Activated CD8-positive, alpha-beta T cell treated with anti-CD3 and anti-CD28 coated beads for 36 hours (primary cell): ENCODE results near the gene TAF12. TPM values are rescaled to one million over a fixed set of nuclear protein-coding genes. Genes with fewer than 3 reads are reported as not detected.

Source experiments
- ATAC-seq: fragments of 200-7000 bp; cut with Tn5 transposase; one replicate; pipeline ENCODE4 v1.10.0; 2021; ENCODE audit warnings: mild to moderate bottlenecking, moderate library complexity
- CTCF ChIA-PET: fragments of 350-600 bp; sonication (Branson Sonifier 250); formaldehyde crosslinking; loops from one replicate; lab custom pipeline; 2021; ENCODE audit warnings: antibody characterized with exemption; lab: Charles Lee
- POLR2A ChIA-PET: fragments of 350-600 bp; sonication (Branson Sonifier 250); formaldehyde crosslinking; loops from one replicate; lab custom pipeline; 2021; ENCODE audit warnings: antibody characterized with exemption; lab: Charles Lee
- DNase-seq: peaks from one replicate; pipeline ENCODE4 v3.0.0-alpha.2; 2020
- H3K27ac Mint-ChIP-seq: one replicate; pipeline ENCODE4 v1.8.0; 2021; ENCODE audit warnings: mild to moderate bottlenecking, mixed read lengths
- H3K27me3 Mint-ChIP-seq: one replicate; pipeline ENCODE4 v1.8.0; 2021; ENCODE audit warnings: mixed read lengths
- H3K36me3 Mint-ChIP-seq: one replicate; pipeline ENCODE4 v1.8.0; 2021; ENCODE audit warnings: low read depth, mixed read lengths
- H3K4me1 Mint-ChIP-seq: one replicate; pipeline ENCODE4 v1.8.0; 2021; ENCODE audit warnings: low read depth, mixed read lengths
- H3K4me3 Mint-ChIP-seq: one replicate; pipeline ENCODE4 v1.8.0; 2021; ENCODE audit warnings: mild to moderate bottlenecking, moderate library complexity, mixed read lengths
- H3K9me3 Mint-ChIP-seq: one replicate; pipeline ENCODE4 v1.8.0; 2021; ENCODE audit warnings: mixed read lengths
- CTCF ChIP-seq: fragments of 200-600 bp; IDR thresholded peaks from one replicate; pipeline ENCODE4 v1.8.0; 2022; ENCODE audit warnings: antibody characterized with exemption, mild to moderate bottlenecking
- intact Hi-C: fragments of 100-400 bp; cut with micrococcal nuclease; formaldehyde crosslinking; loops from one replicate; pipeline ENCODE4 v1.10.0; 2022
- total RNA-seq, 2 experiments: library from RNA; stranded (reverse); gene quantifications; one replicate each; pipeline ENCODE4 v1.2.3, GENCODE V29; 2021

The TAF12 gene
- total RNA-seq, 2 experiments from 2014 or later, result 21.3 to 23.0 TPM

- Mint-ChIP-seq H3K27ac (no peak overlapping the region), H3K27me3 (no peaks in the 10 kb centered on the region), H3K9me3 (no peaks in the 10 kb centered on the region), H3K36me3 (peaks cover 28% of the 10 kb centered on the region), H3K4me3 (no peak overlapping the region), H3K4me1 (no peaks in the 10 kb centered on the region)
- CTCF ChIA-PET, result no interaction called here
- POLR2A ChIA-PET, result interaction anchor here (0.7 kb wide), 1 partner anchor 32 kb away, joined by 3 read pairs; no protein-coding TSS in a partner anchor
- intact Hi-C loops, result no loop called here
- DNase-seq, result no peak
- TF ChIP-seq CTCF, result no peak
- ATAC-seq, result no peak
Observed at GRCh38 chr1:28613175-28613574, 29.7 kb downstream of the TAF12 start.

DNA sequence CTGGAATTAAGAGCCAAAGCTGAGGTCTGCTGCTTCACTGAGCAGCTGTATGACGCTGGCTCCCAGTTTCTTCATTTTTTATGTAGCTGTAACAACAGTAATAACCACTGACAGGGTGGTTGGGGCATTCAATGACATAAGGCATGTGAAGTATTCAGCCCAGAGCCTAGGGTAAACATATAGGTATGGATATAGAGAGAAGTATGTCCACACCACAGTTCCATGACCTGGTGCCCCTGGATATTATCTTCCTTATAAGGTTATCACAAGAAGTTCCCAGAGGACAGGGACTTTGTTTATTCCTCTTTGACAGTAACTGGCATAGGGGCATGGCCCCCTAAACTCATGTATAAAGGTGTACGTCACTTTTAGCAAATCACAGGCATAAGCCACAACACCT is 36.1 kb downstream of the TAF12 start:
- DNase-seq (no peak), ATAC-seq (no peak)
- no peak for TF ChIP-seq CTCF
- CTCF ChIA-PET, result interaction anchor here (1.9 kb wide), 1 partner anchor 271 kb away, joined by 6 read pairs; no protein-coding TSS in a partner anchor
- Mint-ChIP-seq H3K4me3 (no peak overlapping the region), H3K36me3 (peaks cover 28% of the 10 kb centered on the region), H3K27ac (no peak overlapping the region), H3K4me1 (peaks cover 3% of the 10 kb centered on the region), H3K27me3 (no peaks in the 10 kb centered on the region), H3K9me3 (no peaks in the 10 kb centered on the region)
- POLR2A ChIA-PET, result interaction anchor here (0.9 kb wide), 1 partner anchor 37 kb away, joined by 3 read pairs; the partner anchor contains the start of gene TAF12
- intact Hi-C loops, result no loop called here

- ATAC-seq (no peak), DNase-seq (no peak)
- peaks cover 7% of the 10 kb centered on the region for H3K4me1 Mint-ChIP-seq
- H3K36me3 Mint-ChIP-seq, result peaks cover 23% of the 10 kb centered on the region
- no peak overlapping the region for H3K4me3 Mint-ChIP-seq
- no peak for TF ChIP-seq CTCF
- ChIA-PET CTCF (interaction anchor here (0.6 to 2.3 kb wide), 4 partner anchors 11 to 272 kb away, joined by 3 to 10 read pairs (median 4); no protein-coding TSS in a partner anchor), POLR2A (interaction anchor here (0.6 to 8.2 kb wide), 5 partner anchors 11 to 91 kb away, joined by 3 to 65 read pairs (median 4); partner anchors contain the start of gene TAF12)
- intact Hi-C loops, result no loop called here
- no peaks in the 10 kb centered on the region for H3K9me3 Mint-ChIP-seq
- no peak overlapping the region for H3K27ac Mint-ChIP-seq
- H3K27me3 Mint-ChIP-seq, result no peaks in the 10 kb centered on the region
Observed at GRCh38 chr1:28604962-28605361, 37.9 kb downstream of the TAF12 start.

DNA sequence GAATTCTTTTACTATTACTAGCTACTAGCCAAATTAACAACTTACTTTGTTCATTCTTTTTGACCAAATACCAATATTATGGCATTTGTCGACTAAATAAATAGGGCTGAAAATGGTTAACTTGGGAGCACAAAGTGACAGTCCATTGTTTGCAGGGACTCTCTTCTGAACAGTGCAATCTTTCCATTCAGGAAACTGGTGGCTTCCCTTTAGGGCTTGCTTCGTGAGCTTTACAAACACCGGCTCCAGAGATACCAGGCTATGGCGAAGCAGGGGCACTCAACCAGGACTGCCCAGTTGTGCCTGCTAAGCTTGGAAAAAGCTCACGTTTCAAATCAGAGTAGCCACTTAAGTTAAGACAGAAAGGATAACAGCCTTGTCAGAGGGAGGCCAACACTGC is 38.5 kb downstream of the TAF12 start:
- peaks cover 7% of the 10 kb centered on the region for H3K4me1 Mint-ChIP-seq
- no peaks in the 10 kb centered on the region for H3K9me3 Mint-ChIP-seq
- H3K27me3 Mint-ChIP-seq, result no peaks in the 10 kb centered on the region
- no peak overlapping the region for H3K27ac Mint-ChIP-seq
- intact Hi-C loops, result no loop called here
- ATAC-seq, result no peak
- ChIA-PET POLR2A (interaction anchor here (1.0 to 8.2 kb wide), 4 partner anchors 11 to 39 kb away, joined by 3 to 65 read pairs (median 4); partner anchors contain the start of gene TAF12), CTCF (interaction anchor here (1.3 to 2.3 kb wide), 3 partner anchors 11 to 245 kb away, joined by 3 to 10 read pairs (median 10); no protein-coding TSS in a partner anchor)
- H3K4me3 Mint-ChIP-seq, result no peak overlapping the region
- no peak for TF ChIP-seq CTCF
- DNase-seq, result no peak
- peaks cover 21% of the 10 kb centered on the region for H3K36me3 Mint-ChIP-seq
